HL-60 (cell line): ENCODE measurements around the gene CFAP20DC.

Source experiments
- DNase-seq, 2 experiments: peaks; one replicate each; pipeline ENCODE4 v3.0.0-alpha.2; 2010 to 2020; ENCODE audit warnings: low read depth in 1 of 2, low spot score in 1 of 2
- H3K27ac ChIP-seq: fragments of 250-450 bp; sonication (Bioruptor Pico); replicated peaks from 2 replicates; pipeline ENCODE4 v1.5.1; 2020; ENCODE audit warnings: mild to moderate bottlenecking, moderate library complexity
- H3K27me3 ChIP-seq: fragments of 250-450 bp; sonication (Bioruptor Pico); 2 replicates; pipeline ENCODE4 v1.5.1; 2021; ENCODE audit warnings: mild to moderate bottlenecking, moderate library complexity; ENCODE audit not compliant: insufficient read depth, poor library complexity, severe bottlenecking
- H3K4me3 ChIP-seq: replicated peaks from 2 replicates; pipeline ENCODE4 v1.5.1; 2011; ENCODE audit warnings: mild to moderate bottlenecking, control low read depth, low read length; ENCODE audit not compliant: insufficient read depth
- GABPA ChIP-seq: IDR thresholded peaks from 2 replicates; pipeline ENCODE4 v1.6.1; 2012; ENCODE audit warnings: low read depth
- POLR2AphosphoS5 ChIP-seq: IDR thresholded peaks from 2 replicates; pipeline ENCODE4 v1.6.1; 2012; ENCODE audit warnings: low read depth
- SPI1 ChIP-seq: IDR thresholded peaks from 2 replicates; pipeline ENCODE4 v1.6.1; 2012; ENCODE audit warnings: low read depth, mild to moderate bottlenecking, borderline replicate concordance
- TF ChIP-seq, protein P1 (sequence below): IDR thresholded peaks from one replicate; pipeline ENCODE4 v1.5.1; 2011; ENCODE audit warnings: low read length, control low read depth, inconsistent platforms; ENCODE audit not compliant: insufficient read depth
- TF ChIP-seq, protein P2 (sequence below): IDR thresholded peaks from 2 replicates; pipeline ENCODE4 v1.6.1; 2012; ENCODE audit warnings: low read depth; ENCODE audit not compliant: insufficient replicate concordance

CFAP20DC gene

DNA sequence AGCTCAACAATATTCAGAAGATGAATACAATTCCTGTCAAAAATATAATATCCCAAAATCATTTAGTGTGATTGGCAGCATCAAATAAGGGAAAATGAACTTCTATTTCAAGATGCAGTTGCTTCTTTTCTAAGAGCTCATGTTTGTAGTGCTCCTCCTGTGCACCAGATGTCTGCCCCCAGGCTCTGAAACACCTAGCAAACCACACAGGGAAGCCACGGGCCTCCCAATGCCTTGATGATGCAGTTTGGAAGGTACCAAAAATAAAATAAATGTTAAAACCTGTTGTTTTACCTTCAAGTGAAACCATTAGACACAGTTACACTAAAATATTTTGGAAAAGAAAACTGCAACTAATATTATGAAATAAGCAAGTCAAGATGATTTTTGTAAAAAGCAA, 22.2 kb downstream of the CFAP20DC start:
- TF ChIP-seq, protein P1, sequence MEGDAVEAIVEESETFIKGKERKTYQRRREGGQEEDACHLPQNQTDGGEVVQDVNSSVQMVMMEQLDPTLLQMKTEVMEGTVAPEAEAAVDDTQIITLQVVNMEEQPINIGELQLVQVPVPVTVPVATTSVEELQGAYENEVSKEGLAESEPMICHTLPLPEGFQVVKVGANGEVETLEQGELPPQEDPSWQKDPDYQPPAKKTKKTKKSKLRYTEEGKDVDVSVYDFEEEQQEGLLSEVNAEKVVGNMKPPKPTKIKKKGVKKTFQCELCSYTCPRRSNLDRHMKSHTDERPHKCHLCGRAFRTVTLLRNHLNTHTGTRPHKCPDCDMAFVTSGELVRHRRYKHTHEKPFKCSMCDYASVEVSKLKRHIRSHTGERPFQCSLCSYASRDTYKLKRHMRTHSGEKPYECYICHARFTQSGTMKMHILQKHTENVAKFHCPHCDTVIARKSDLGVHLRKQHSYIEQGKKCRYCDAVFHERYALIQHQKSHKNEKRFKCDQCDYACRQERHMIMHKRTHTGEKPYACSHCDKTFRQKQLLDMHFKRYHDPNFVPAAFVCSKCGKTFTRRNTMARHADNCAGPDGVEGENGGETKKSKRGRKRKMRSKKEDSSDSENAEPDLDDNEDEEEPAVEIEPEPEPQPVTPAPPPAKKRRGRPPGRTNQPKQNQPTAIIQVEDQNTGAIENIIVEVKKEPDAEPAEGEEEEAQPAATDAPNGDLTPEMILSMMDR, result no peak
- TF ChIP-seq SPI1 (no peak), GABPA (no peak), POLR2AphosphoS5 (no peak)
- TF ChIP-seq, protein P2, sequence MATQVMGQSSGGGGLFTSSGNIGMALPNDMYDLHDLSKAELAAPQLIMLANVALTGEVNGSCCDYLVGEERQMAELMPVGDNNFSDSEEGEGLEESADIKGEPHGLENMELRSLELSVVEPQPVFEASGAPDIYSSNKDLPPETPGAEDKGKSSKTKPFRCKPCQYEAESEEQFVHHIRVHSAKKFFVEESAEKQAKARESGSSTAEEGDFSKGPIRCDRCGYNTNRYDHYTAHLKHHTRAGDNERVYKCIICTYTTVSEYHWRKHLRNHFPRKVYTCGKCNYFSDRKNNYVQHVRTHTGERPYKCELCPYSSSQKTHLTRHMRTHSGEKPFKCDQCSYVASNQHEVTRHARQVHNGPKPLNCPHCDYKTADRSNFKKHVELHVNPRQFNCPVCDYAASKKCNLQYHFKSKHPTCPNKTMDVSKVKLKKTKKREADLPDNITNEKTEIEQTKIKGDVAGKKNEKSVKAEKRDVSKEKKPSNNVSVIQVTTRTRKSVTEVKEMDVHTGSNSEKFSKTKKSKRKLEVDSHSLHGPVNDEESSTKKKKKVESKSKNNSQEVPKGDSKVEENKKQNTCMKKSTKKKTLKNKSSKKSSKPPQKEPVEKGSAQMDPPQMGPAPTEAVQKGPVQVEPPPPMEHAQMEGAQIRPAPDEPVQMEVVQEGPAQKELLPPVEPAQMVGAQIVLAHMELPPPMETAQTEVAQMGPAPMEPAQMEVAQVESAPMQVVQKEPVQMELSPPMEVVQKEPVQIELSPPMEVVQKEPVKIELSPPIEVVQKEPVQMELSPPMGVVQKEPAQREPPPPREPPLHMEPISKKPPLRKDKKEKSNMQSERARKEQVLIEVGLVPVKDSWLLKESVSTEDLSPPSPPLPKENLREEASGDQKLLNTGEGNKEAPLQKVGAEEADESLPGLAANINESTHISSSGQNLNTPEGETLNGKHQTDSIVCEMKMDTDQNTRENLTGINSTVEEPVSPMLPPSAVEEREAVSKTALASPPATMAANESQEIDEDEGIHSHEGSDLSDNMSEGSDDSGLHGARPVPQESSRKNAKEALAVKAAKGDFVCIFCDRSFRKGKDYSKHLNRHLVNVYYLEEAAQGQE, result no peak
- H3K27ac ChIP-seq, result no peak overlapping the region
- H3K4me3 ChIP-seq, result no peak overlapping the region
- H3K27me3 ChIP-seq, result peaks cover 2% of the 10 kb centered on the region
- DNase-seq, result no peak

DNA sequence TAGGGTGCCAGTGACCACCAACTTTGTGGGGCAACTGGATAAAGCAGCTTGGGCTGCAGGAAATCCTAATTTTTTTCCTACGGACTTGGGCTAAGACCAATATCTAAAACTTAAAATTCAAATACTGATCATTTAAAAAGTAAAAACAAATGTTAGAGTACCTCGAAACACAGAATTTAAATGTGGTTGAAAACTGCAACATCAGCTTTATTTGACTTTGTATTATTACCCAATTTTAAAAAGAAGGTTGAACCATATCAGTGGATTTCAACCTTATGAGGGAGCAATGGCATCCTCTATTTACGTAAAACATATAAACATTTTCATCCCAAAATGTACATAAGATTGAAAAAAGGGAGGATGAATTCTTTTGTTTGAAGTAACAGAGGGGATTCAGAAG, 26.2 kb downstream of the CFAP20DC start:
- Histone ChIP-seq H3K27ac (no peak overlapping the region), H3K27me3 (peaks cover 2% of the 10 kb centered on the region), H3K4me3 (no peak overlapping the region)
- TF ChIP-seq POLR2AphosphoS5, result no peak
- TF ChIP-seq, protein P1, result no peak
- TF ChIP-seq, protein P2, result no peak
- no peak for TF ChIP-seq GABPA
- TF ChIP-seq SPI1, result no peak
- no peak for DNase-seq

DNA sequence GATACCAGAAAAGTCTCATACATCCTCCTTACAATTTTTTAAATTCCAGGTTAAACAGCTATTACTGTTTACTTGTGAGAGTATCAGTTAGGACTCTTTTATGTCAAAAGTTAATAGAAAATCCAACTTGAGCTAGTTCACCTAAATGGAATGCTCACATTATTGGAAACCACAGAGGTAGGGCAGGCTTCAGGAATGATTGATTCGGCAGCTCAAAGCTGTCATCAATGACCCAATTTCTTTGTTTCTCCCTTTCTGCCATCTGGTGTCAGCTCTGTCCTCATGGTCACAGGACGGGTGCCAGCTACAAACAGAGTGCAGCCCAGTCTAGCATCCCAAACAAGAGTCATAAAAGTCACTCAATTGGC, 32.2 kb downstream of the CFAP20DC start:
- DNase-seq, result no peak
- Histone ChIP-seq H3K4me3 (no peak overlapping the region), H3K27ac (no peak overlapping the region), H3K27me3 (no peaks in the 10 kb centered on the region)
- no peak for TF ChIP-seq SPI1

DNA sequence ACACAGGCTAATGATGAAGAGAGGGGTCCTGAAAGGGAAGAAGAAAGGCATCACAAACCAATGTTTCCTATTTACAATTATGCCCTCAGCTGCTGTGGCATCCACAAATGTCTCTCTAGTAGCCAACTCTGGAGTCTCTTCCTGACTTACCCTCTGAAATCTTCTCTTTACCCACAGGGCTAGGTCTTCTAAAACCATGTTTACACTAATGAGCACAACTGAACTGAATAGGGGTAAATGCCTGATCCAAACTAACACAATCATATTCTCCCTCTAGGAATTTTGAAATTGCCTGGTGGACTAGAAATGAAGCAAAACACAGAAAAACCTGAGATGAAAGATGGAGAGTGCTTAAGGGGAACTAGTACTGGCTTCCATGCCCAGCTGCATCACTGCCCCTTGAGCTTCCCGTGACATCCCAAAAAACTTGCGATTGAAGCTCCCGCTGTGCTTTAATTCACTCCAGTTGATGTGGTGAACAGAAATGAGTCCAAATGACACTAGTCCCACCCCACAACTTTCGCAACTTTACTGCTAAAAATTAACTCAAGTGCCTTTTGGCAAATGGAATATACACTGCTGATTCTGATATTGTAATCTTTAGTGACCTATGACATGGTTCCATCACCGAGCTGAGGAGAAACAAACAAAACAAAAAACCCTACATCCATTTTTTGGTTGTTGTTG, 32.8 kb downstream of the CFAP20DC start:
- no peaks in the 10 kb centered on the region for H3K27me3 ChIP-seq
- no peak for TF ChIP-seq GABPA
- TF ChIP-seq, protein P1, result no peak
- TF ChIP-seq SPI1, result no peak
- no peak for TF ChIP-seq POLR2AphosphoS5
- TF ChIP-seq, protein P2, result no peak
- H3K4me3 ChIP-seq, result no peak overlapping the region
- no peak for DNase-seq
- no peak overlapping the region for H3K27ac ChIP-seq
